Cardiac fibroblast (primary cell): ENCODE measurements around the gene ORAI1.
"Not testable (repeated sequence)": the region's sequence is repeated elsewhere in the genome, so short reads cannot be mapped to it uniquely, and the experiment has no call there.

Experiments used
- DNase-seq, 2 donors: peaks; one replicate each; pipeline versions ENCODE4 v3.0.0 to v3.0.0-alpha.2; 2010; ENCODE audit warnings: low read depth in 2 of 2
- H3K4me3 ChIP-seq, 2 donors: replicated peaks in 1 of 2; 1 replicate in 1 of 2; 2 replicates in 1 of 2; pipeline ENCODE4 v1.5.1; 2011; ENCODE audit warnings: low read depth in 2 of 2, low read length in 2 of 2, mild to moderate bottlenecking in 2 of 2, moderate library complexity in 1 of 2
- TF ChIP-seq, protein P1 (sequence below): IDR thresholded peaks from one replicate; pipeline ENCODE4 v1.5.1; 2011; ENCODE audit warnings: low read depth, mild to moderate bottlenecking, low read length, inconsistent platforms

ORAI1 gene

DNA sequence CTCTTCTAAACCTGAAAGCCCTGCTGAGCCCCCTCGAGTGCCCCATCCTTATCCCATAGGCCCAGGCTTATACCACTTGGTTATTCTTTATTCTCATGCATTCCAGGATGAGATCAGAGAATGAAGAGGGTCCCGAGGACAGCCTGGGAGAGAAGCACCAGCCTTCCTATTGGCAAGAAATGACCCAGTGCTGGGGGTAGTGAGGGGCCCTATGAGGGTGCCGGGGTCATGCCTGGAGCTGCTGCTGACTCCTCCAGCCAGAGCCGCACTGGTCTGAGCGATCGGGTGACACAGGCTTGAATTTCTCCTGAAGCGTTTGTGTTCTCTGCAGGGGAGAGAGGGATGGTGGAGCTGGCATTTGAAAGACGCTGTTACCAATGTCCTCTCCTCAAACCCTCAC lies 25.0 kb downstream of the ORAI1 start:
- TF ChIP-seq, protein P1, sequence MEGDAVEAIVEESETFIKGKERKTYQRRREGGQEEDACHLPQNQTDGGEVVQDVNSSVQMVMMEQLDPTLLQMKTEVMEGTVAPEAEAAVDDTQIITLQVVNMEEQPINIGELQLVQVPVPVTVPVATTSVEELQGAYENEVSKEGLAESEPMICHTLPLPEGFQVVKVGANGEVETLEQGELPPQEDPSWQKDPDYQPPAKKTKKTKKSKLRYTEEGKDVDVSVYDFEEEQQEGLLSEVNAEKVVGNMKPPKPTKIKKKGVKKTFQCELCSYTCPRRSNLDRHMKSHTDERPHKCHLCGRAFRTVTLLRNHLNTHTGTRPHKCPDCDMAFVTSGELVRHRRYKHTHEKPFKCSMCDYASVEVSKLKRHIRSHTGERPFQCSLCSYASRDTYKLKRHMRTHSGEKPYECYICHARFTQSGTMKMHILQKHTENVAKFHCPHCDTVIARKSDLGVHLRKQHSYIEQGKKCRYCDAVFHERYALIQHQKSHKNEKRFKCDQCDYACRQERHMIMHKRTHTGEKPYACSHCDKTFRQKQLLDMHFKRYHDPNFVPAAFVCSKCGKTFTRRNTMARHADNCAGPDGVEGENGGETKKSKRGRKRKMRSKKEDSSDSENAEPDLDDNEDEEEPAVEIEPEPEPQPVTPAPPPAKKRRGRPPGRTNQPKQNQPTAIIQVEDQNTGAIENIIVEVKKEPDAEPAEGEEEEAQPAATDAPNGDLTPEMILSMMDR = no peak
- H3K4me3 ChIP-seq = no peak overlapping the region
- DNase-seq = no peak

DNA sequence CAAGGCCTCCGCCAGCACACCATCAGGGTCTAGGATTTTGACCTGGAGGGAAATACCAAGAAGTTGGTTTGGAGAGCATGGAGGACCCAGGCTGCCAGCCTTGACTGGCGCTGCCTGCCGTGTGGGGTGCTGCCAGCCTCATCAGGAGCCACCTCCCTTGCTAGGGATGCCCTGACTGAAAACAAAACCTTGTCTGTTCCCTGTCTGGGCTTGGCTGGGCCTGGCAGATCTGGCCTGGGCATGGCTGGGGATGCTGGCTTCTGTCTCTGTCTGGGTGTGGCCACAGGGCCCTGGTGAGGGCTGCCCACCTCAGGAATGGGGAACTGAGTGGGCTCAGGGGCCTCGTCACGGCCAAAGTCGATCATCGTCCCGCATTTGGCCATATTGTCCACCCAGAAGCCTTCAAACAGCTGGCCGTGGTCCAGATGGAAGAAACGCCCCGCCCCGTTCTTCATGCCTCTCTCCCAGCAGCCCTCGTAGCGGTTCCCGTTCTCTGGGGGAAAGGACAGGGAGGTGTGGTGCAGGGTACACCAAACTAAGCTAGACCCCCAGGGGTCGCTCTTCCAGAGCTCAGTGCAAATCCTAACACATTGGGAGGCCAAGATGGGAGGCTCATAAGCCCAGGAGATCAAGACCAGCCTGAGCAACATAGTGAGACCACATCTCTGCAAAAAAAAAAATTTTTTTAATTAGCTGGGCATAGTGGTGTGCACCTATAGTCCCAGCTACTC lies 26.6 kb downstream of the ORAI1 start:
- DNase-seq = no peak
- no peak overlapping the region for H3K4me3 ChIP-seq
- TF ChIP-seq, protein P1 = no peak

DNA sequence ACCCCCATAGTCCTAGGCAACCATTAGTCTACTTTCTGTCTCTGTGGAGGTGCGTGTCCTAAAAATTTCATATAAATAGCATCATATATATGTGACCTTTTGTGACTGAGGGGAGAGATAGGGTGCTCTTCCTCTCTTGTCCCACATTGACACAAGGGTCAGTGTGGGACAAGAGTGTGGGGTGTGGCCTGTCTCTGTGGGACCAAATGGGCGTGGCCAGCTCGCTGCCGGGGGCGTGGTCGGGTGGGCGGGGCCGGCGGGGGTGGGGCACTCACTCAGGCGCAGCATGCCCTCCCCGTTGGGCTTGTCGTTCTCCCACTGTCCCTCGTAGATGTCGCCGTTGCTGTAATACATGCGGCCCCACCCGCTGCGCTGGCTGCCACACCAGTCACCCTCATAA lies 27.7 kb downstream of the ORAI1 start:
- no peak overlapping the region for H3K4me3 ChIP-seq
- TF ChIP-seq, protein P1 = no peak
- DNase-seq = no peak

DNA sequence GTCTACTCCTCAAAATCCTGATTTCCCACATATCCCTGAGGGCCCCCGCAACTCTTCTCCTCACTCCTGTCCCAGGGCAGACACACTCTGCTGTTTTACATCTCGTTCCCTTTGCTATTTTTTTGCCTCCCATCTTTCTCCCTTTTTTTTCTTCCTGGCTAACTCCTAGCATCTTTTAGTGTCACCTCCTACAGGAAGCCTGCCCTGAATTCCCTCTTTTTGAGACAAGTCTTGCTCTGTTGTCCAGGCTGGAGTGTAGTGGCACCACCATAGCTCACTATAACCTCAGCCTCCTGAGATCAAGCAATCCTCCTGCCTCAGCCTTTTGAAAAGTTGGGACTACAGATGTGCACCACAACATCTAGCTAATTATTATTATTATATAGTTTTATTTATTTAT lies 29.8 kb downstream of the ORAI1 start:
- TF ChIP-seq, protein P1 = no peak
- DNase-seq = no peak
- no peak overlapping the region for H3K4me3 ChIP-seq

DNA sequence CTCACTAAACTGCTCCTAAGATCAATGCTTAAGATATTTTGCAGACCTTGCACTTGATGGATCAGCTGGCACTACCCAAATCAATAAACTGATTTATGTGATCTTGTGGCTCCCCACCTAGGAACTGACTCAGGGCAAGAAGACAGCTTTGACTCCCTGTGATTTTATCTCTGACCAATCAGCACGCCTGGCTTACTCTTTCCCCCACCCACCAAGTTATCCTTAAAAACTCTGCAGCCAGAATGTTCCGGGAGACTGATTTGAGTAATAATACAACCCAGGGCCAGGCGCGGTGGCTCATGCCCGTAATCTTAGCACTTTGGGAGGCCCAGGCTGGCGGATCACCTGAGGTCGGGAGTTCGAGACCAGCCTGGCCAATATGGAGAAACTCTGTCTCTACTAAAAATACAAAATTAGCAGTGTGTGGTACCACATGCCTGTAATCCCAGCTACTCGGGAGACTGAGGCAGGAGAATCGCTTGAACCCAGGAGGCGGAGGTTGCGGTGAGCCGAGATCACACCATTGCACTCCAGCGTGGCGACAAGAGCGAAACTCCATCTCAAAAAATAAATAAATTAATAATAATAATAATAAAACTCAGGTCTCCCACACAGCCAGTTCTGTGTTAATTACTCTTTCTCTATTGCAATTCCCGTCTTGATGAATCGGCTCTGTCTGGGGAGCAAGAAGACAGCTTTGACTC lies 31.1 kb downstream of the ORAI1 start:
- TF ChIP-seq, protein P1 = no peak
- no peak for DNase-seq

DNA sequence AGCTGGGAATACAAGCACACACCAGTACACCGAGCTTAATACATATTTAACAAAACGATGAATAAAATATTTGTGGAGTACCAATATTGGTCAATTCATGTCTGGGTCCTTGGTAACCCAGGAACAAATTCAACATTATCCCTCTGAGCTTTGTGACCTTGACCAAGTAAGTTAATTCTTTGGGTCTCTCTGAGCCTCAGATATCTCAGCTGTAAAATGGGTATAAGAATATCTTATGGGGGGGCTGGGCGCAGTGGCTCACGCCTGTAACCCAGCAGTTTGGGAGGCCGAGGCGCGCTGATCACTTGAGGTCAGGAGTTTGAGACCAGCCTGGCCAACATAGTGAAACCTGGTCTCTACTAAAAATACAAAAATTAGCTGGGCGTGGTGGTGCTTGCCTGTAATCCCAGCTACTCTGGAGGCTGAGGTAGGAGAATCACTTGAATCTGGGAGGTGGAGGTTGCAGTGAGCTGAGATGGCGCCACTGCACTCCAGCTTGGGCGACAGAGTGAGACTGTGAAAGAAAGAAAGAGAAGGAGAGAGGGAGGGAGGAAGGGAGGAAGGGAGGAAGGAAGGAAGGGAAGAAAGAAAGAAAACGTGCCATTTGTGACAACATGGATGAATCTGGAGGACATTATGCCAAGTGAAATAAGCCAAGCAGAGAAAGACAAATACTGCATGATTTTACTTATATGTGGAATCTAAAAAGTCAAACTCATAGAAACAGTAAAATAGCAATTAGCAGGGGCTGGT lies 35.2 kb downstream of the ORAI1 start:
- DNase-seq, H3K4me3 ChIP-seq: not testable (repeated sequence)

More for the DNA sequence above, 31.1 kb downstream of the ORAI1 start:
- no peak overlapping the region for H3K4me3 ChIP-seq

DNA sequence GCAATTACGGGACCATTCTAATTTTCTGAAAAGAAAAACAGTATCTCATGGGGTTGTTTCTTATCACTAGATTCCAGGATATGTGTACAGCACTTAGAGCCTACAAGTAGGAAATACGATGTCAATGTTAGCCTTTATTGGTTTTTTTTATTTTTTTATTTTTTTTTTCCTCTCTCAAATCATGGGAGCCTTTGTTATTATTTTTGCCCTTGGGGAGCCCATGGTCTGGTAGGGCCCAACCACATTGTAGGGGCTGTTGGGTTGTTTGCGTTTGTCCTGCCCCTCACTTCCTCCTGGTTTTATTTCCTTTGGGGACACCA lies 37.2 kb downstream of the ORAI1 start:
- TF ChIP-seq, protein P1 = no peak
- no peak for DNase-seq
- no peak overlapping the region for H3K4me3 ChIP-seq

DNA sequence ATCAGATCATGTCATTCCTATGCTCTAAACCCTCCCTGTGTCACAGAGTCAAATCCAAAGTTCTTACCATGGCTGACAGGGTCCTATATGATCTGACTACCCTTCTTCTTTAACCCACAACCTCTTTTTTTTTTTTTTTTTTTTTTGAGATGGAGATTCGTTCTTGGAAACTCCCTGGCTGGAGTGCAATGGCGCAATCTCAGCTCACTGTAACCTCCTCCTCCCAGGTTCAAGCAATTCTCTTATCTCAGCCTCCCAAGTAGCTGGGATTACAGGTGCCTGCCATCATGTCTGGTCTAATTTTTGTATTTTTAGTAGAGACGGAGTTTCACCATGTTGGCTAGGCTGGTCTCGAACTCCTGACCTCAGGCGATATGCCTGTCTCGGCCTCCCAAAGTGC lies 40.5 kb downstream of the ORAI1 start:
- DNase-seq = not testable (repeated sequence)

More for the DNA sequence above, 40.5 kb downstream of the ORAI1 start:
- not testable (repeated sequence) for H3K4me3 ChIP-seq
